Kidney (tissue), 14 donors: ENCODE measurements around the gene BBLN. TPM values are rescaled to one million over a fixed set of nuclear protein-coding genes. Genes with fewer than 3 reads are reported as not detected.

ENCODE experiments used
- DNase-seq, 5 donors: peaks; one replicate each; pipeline ENCODE4 v3.0.0-alpha.2; 2013 to 2020
- FAIRE-seq: peaks from 2 replicates; lab custom pipeline; 2012; peaks lifted over from hg19 to GRCh38; lab: Jason Lieb, UNC
- H3K27ac ChIP-seq, 2 donors: one replicate each; pipeline ENCODE4 v1.7.0; 2013; ENCODE audit warnings: low read depth in 2 of 2, low read length in 2 of 2, inconsistent platforms in 1 of 2
- H3K27me3 ChIP-seq: one replicate; pipeline ENCODE4 v1.7.1; 2013; ENCODE audit warnings: low read length, inconsistent platforms; ENCODE audit not compliant: control insufficient read depth, insufficient read depth
- H3K36me3 ChIP-seq, 3 donors: one replicate each; pipeline versions ENCODE4 v1.7.0 to v1.7.1; 2013; ENCODE audit warnings: low read length in 3 of 3, control low read depth in 1 of 3, inconsistent platforms in 1 of 3; ENCODE audit not compliant: insufficient read depth in 3 of 3, control insufficient read depth in 2 of 3
- H3K4me1 ChIP-seq, 3 donors: one replicate each; pipeline versions ENCODE4 v1.7.0 to v1.7.1; 2013; ENCODE audit warnings: low read length in 3 of 3, inconsistent platforms in 1 of 3, low read depth in 1 of 3; ENCODE audit not compliant: control insufficient read depth in 2 of 3, insufficient read depth in 2 of 3
- H3K4me3 ChIP-seq, 3 donors: one replicate each; pipeline versions ENCODE4 v1.7.0 to v1.8.1; 2013; ENCODE audit warnings: low read length in 3 of 3, control low read depth in 1 of 3, inconsistent platforms in 1 of 3
- H3K9ac ChIP-seq, 3 donors: one replicate each; pipeline versions ENCODE4 v1.7.0 to v1.7.1; 2013; ENCODE audit warnings: low read length in 3 of 3, control low read depth in 1 of 3, inconsistent platforms in 1 of 3
- H3K9me3 ChIP-seq, 3 donors: one replicate each; pipeline versions ENCODE4 v1.7.0 to v1.7.1; 2013; ENCODE audit warnings: low read length in 3 of 3, control low read depth in 1 of 3, inconsistent platforms in 1 of 3; ENCODE audit not compliant: control insufficient read depth in 2 of 3, insufficient read depth in 1 of 3
- CTCF ChIP-seq: IDR thresholded peaks from 3 replicates; pipeline ENCODE4 v1.5.1; 2012; ENCODE audit warnings: mild to moderate bottlenecking, moderate library complexity, borderline replicate concordance; ENCODE audit not compliant: insufficient read depth; ENCODE audit errors: extremely low read depth
- intact Hi-C: fragments of 100-400 bp; cut with DNase I; formaldehyde crosslinking; loops from one replicate; pipeline ENCODE4 v1.11.1; 2022
- polyA plus RNA-seq: library from polyadenylated mRNA; stranded (reverse); fragments of 350-450 nt; fragmentation: Illumina TruSeq; extraction: RNeasy Lipid Tissue Mini Kit (QIAGEN cat#74804); gene quantifications from one replicate; pipeline ENCODE4 v1.2.3, GENCODE V29; 2014; ENCODE audit warnings: low read depth, low replicate concordance; ENCODE audit not compliant: insufficient read depth
- total RNA-seq: library from RNA; stranded (reverse); fragmentation: NEBNext Ultra II Directional; extraction: Animal tissue kit (Norgen Biotek cat#: 25700); gene quantifications from one replicate; pipeline ENCODE4 v1.2.1, GENCODE V29; 2021
- donor health status: control.
- donor health status: control.
- donor health status: control.
- donor health status: control.
- donor health status: control.
- donor health status: DM: yes; HTN: yes; CAD: no.
- donor health status: Normal renal cell carcinoma (clear cell type).

Gene BBLN
- total and polyA plus RNA-seq, 2 donors from 2014 or later = 55.6 to 192 TPM

- no peaks in the 10 kb centered on the region for H3K36me3 ChIP-seq
- no peak within 1 kb of the TSS for H3K27ac ChIP-seq
- peak within 1 kb of the TSS in 1 of 3 donors; percentile 36 for H3K9ac ChIP-seq
- peak within 1 kb of the TSS; percentile 28 to 72 (median 60) for H3K4me3 ChIP-seq
- no peaks in the 10 kb centered on the region for H3K27me3 ChIP-seq
- no peaks in the 10 kb centered on the region for H3K9me3 ChIP-seq
- TF ChIP-seq CTCF = peak; percentile 76
- H3K4me1 ChIP-seq = peaks cover 0 to 5% (median 0%) of the 10 kb centered on the region in 3 donors
- FAIRE-seq (no peak), DNase-seq (peak; percentile 63 to 87 (median 82))
- intact Hi-C loops = no loop called here
Measured at GRCh38 chr9:128203024-128203706, 43.1 kb downstream of the BBLN start, which contains the start of gene DNM1. Gene DNM1, plus strand, starts transcription at chr9:128203379. Its CDS starts 92 bp downstream, at chr9:128203471.

GRCh38 chr9:128203707-128204551 lies 43.9 kb downstream of the BBLN start:
- H3K27me3 ChIP-seq = no peaks in the 10 kb centered on the region
- no peaks in the 10 kb centered on the region for H3K9me3 ChIP-seq
- TF ChIP-seq CTCF = no peak
- intact Hi-C loops = no loop called here
- H3K36me3 ChIP-seq = no peaks in the 10 kb centered on the region
- no peak overlapping the region for H3K27ac ChIP-seq
- H3K4me1 ChIP-seq = peaks cover 0 to 5% (median 0%) of the 10 kb centered on the region in 3 donors
- H3K4me3 ChIP-seq = peak overlapping the region in 2 of 3 donors; percentile 44 to 60
- H3K9ac ChIP-seq = no peak overlapping the region
- peak in 4 of 5 donors; percentile 66 to 88 (median 80) for DNase-seq
- no peak for FAIRE-seq

GRCh38 chr9:128204858-128205257 lies 44.8 kb downstream of the BBLN start:
- Histone ChIP-seq H3K27ac (no peak overlapping the region), H3K36me3 (no peaks in the 10 kb centered on the region), H3K4me1 (peaks cover 0 to 5% (median 0%) of the 10 kb centered on the region in 3 donors), H3K9me3 (no peaks in the 10 kb centered on the region), H3K27me3 (no peaks in the 10 kb centered on the region), H3K4me3 (peak overlapping the region in 1 of 3 donors; percentile 24), H3K9ac (no peak overlapping the region)
- intact Hi-C loops = no loop called here
- no peak for TF ChIP-seq CTCF
- FAIRE-seq (no peak), DNase-seq (no peak)
